Measurements from ENCODE around the gene DLX1.

- no peak for TF ChIP-seq CTCF (IDR thresholded peaks at IDR 0.05)
- no peak for TF ChIP-seq ZFX (IDR thresholded peaks at IDR 0.05; ENCODE audit: borderline replicate concordance)
Measured at GRCh38 chr2:172105471-172106107, 20.3 kb downstream of the DLX1 start.

Measured in 22Rv1 (cell line).